HG02870 (cell line): ENCODE results near the gene ICAM5.

Experiments used
- ATAC-seq: cut with Tn5 transposase; IDR thresholded peaks from one replicate; pipeline ENCODE4 v1.9.1; 2021; ENCODE audit warnings: mild to moderate bottlenecking, moderate library complexity; ENCODE audit not compliant: unreplicated experiment

The ICAM5 gene

GRCh38 chr19:10290876-10291553, 1.3 kb downstream of the ICAM5 start:
- ATAC-seq: no peak

GRCh38 chr19:10291554-10292205, 1.9 kb downstream of the ICAM5 start:
- no peak for ATAC-seq

GRCh38 chr19:10292206-10292788, 2.5 kb downstream of the ICAM5 start:
- ATAC-seq: no peak

- ATAC-seq: no peak
Observed at GRCh38 chr19:10292789-10293636, 3.3 kb downstream of the ICAM5 start.

GRCh38 chr19:10293637-10294367, 4.0 kb downstream of the ICAM5 start:
- ATAC-seq: no peak

GRCh38 chr19:10294368-10294697, 4.6 kb downstream of the ICAM5 start:
- ATAC-seq: no peak

- ATAC-seq: no peak
Observed at GRCh38 chr19:10295305-10295846, 5.6 kb downstream of the ICAM5 start.

DNA sequence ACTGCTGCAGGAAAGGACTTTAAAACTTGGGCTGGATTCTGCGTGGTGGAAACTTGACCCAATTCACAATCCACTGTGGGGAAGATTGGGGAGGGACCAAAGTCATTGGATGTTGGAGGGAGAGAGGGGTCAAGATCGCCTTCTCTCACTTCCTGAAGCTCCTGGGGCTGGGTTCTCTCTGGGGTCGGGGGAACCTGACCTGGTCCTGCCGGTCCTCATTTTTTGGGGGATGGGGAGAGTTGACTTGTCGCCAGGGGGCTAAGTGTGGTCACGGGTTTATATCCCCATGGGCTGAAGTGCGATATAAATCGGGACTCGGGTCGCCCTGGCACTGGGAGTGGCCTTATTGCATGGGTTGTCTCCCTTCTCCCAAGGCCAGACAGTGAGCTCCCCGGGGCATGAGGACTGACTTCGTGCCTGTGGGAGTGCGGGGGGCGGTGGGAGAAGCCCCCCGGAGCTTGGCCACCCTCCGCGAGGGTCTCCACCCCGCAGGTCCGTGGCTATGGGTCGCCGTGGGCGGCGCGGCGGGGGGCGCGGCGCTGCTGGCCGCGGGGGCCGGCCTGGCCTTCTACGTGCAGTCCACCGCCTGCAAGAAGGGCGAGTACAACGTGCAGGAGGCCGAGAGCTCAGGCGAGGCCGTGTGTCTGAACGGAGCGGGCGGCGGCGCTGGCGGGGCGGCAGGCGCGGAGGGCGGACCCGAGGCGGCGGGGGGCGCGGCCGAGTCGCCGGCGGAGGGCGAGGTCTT, 6.3 kb downstream of the ICAM5 start:
- ATAC-seq: no peak

DNA sequence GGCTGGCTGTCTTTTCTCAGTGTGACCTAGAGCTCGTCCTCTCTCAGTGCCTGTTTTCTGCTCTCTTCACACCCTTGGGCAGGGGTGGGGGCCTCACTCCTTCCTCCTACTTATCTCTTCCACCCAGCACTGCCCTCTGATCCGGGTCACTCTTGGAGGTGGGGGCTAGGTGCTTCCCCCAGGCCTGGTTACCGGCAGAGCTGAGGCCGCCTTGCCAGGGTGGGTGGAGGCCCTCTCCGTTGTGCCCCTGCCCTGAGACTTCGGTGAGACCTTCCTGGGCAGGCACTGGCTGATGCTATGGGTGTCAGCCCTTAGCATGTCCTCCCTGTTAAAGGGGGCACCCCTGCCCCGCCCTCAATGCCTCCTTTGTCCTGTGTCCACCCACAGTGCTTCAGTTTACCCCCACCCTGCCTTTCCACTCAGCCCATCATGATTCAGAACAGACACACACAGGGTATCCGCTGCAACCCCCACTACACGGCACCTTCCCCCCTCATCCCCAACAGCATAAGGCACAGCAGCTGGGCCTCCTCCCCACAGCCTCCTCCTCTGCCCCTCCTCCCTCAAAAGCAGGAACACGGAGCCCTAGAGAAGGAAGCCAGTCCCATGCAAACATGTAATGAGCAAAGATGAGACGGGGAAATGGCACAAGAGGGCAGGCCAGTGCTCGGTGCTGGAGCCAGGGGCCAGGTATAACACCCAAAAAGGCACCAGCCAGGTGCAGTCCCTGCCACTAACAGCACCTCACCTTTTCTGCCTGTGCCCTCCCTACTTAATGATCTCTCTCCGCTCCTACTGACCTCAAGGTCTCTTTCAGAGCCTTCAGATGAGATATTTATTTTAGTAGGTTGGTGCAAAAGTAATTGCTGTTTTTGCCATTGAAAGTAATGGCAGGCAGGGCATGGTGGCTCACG, 10.1 kb downstream of the ICAM5 start:
- no peak for ATAC-seq

GRCh38 chr19:10305139-10305806, 15.5 kb downstream of the ICAM5 start:
- ATAC-seq: no peak

- no peak for ATAC-seq
Observed at GRCh38 chr19:10306327-10306726, 16.6 kb downstream of the ICAM5 start.

DNA sequence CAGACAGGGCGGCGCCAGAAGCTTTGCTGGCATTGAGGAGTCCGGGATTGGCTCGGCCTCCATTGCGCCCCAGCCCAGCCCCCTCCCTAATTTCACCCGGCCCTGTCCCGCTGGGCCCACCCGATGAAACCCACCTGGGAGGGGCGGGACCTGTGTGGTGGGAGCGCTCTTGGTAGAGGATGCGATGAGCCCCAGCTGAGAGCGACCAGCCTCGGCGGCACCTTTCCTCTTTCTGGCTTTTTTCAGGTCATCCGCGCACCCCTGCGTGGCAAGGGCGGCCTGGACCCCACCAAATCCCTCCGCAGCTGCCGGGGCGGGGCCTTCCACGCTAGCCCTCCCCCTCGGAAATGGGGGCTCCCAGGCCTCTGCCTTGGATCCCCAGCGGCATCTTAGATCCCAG, 19.7 kb downstream of the ICAM5 start, which contains the start of gene ZGLP1:
ZGLP1 (minus strand) TSS at position 393 of the 400 bp plus-strand sequence.
- ATAC-seq: no peak

- peak; percentile 54 for ATAC-seq
Observed at GRCh38 chr19:10315335-10316214, 25.8 kb downstream of the ICAM5 start, which contains the start of gene FDX2. FDX2 (minus strand) TSS chr19:10316015; CDS start chr19:10315996, 19 bp downstream.

- no peak for ATAC-seq
Observed at GRCh38 chr19:10316229-10317044, 26.7 kb downstream of the ICAM5 start.

DNA sequence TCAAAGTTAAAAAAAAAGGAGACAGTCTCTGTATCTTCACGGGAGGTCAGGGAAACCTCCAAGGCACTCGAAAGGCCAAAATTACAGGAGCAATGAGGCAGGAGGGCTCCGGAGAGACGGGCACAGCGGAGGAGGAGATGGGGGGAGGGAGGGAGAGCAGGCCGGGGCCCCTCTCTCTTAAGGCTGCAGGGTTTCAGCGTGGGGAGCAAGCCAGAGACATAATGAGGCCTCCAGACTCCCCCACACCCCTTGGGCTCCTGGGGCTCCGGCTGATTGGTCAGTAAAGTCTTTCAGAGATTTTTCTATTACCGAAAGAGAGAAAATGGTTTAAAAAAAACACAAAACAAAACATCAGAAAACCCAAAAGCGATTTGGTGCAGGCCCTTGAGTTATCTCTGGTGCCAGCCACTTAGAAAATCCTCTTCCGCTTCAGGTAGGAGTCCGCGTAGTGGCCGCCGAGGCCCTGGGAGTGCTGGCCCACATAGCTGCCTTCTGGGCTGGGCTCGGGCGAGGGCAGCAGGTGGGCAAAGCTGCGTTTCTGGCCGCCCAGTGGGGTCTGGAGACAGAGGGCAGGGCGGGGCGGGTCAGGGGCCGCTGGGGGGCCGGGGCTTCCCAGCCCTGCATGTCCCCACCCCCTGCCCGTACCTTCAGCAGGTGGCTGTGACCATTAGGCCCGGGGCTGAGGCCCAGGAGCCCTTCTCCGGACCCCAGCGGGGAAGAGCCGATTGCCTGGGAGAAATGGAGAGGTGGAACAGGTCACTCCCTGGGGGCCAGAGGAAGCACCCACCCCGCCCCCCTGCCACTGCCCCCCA, 27.5 kb downstream of the ICAM5 start:
- ATAC-seq: no peak
